ENCODE data around the gene ELF5. TPM values are rescaled to one million over a fixed set of nuclear protein-coding genes. Genes with fewer than 3 reads are reported as not detected.

ELF5 gene
- total RNA-seq, 1 donor from 2014 or later: 2.2 TPM

DNA sequence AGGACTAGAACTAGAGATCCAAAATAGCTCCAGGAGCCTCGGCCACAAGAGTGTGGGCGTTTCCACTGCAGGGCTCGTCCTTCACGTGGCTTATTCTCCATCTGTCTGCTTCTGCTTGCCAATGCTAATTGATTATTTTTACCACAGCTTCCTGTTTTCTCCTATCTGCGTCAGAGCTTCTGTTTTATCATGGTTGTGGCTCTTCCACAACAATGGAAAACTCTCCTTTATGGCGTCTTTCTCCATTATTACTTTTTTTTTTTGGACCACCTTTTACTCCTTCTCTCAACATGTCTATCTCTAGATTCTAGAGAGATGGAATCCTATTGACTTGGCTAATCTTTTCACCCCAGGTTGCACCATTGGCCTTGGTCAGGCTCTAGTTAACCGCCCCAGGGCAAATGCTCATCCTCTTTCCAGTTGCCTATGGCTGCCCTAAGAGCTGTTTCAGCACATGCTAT is 49.0 kb downstream of the ELF5 start:
- Mint-ChIP-seq H3K4me1 (no peaks in the 10 kb centered on the region), H3K4me3 (no peak overlapping the region), H3K27me3 (ENCODE audit: low read depth) (no peaks in the 10 kb centered on the region), H3K36me3 (peaks cover 67% of the 10 kb centered on the region), H3K9me3 (peaks cover 30% of the 10 kb centered on the region), H3K27ac (no peak overlapping the region)
- no peak for DNase-seq (ENCODE audit: low spot score in 2 of 2, unreplicated experiment in 2 of 2)
- TF ChIP-seq, protein P1, sequence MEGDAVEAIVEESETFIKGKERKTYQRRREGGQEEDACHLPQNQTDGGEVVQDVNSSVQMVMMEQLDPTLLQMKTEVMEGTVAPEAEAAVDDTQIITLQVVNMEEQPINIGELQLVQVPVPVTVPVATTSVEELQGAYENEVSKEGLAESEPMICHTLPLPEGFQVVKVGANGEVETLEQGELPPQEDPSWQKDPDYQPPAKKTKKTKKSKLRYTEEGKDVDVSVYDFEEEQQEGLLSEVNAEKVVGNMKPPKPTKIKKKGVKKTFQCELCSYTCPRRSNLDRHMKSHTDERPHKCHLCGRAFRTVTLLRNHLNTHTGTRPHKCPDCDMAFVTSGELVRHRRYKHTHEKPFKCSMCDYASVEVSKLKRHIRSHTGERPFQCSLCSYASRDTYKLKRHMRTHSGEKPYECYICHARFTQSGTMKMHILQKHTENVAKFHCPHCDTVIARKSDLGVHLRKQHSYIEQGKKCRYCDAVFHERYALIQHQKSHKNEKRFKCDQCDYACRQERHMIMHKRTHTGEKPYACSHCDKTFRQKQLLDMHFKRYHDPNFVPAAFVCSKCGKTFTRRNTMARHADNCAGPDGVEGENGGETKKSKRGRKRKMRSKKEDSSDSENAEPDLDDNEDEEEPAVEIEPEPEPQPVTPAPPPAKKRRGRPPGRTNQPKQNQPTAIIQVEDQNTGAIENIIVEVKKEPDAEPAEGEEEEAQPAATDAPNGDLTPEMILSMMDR (IDR thresholded peaks at IDR 0.05; ENCODE audit: unreplicated experiment): no peak

DNA sequence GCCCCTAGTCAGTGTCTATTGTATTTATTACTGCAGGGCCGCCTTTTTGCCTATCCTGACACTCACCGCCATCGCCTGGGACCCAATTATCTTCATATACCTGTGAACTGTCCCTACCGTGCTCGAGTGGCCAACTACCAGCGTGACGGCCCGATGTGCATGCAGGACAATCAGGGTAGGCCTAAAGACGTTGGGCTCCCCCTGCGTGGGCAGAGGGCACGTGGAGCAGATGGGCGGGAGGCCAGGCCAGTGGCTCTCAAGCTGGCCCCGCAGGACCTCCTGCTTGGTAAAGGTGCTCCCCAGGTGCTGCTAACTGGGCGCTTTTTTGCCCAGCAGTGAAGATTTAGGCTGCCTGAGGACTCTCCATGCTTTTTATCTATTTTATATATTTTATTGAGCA is 52.4 kb downstream of the ELF5 start:
- peaks cover 13% of the 10 kb centered on the region for H3K9me3 Mint-ChIP-seq
- H3K36me3 Mint-ChIP-seq: peaks cover 60% of the 10 kb centered on the region
- no peak overlapping the region for H3K4me3 Mint-ChIP-seq
- H3K4me1 Mint-ChIP-seq: no peaks in the 10 kb centered on the region
- no peaks in the 10 kb centered on the region for H3K27me3 Mint-ChIP-seq (ENCODE audit: low read depth)
- H3K27ac Mint-ChIP-seq: no peak overlapping the region
- no peak for DNase-seq (ENCODE audit: low spot score in 2 of 2, unreplicated experiment in 2 of 2)
- TF ChIP-seq, protein P1 (IDR thresholded peaks at IDR 0.05; ENCODE audit: unreplicated experiment): no peak

DNA sequence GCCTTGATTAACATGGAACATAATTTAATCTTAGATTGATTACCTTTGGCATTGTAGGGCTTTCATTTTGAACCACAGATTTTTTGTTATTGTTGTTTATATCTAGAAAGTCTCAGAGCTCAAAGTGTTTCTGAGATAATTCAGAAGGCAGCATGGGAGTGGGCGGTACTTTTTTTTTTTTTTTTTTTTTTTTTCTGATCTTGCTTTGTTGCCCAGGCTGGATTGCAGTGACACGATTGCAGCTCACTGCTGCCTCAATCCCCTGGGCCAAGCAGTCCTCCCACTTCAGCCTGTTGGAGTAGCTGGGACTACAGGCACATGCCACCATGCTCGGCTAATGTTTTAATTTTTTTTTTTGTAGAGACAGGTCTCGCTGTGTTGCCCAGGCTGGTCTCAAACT is 53.3 kb downstream of the ELF5 start:
- no peaks in the 10 kb centered on the region for H3K27me3 Mint-ChIP-seq (ENCODE audit: low read depth)
- peaks cover 5% of the 10 kb centered on the region for H3K9me3 Mint-ChIP-seq
- peaks cover 56% of the 10 kb centered on the region for H3K36me3 Mint-ChIP-seq
- TF ChIP-seq, protein P1 (IDR thresholded peaks at IDR 0.05; ENCODE audit: unreplicated experiment): no peak
- DNase-seq (ENCODE audit: low spot score in 2 of 2, unreplicated experiment in 2 of 2): no peak
- H3K4me1 Mint-ChIP-seq: no peaks in the 10 kb centered on the region
- H3K27ac Mint-ChIP-seq: no peak overlapping the region
- H3K4me3 Mint-ChIP-seq: no peak overlapping the region

DNA sequence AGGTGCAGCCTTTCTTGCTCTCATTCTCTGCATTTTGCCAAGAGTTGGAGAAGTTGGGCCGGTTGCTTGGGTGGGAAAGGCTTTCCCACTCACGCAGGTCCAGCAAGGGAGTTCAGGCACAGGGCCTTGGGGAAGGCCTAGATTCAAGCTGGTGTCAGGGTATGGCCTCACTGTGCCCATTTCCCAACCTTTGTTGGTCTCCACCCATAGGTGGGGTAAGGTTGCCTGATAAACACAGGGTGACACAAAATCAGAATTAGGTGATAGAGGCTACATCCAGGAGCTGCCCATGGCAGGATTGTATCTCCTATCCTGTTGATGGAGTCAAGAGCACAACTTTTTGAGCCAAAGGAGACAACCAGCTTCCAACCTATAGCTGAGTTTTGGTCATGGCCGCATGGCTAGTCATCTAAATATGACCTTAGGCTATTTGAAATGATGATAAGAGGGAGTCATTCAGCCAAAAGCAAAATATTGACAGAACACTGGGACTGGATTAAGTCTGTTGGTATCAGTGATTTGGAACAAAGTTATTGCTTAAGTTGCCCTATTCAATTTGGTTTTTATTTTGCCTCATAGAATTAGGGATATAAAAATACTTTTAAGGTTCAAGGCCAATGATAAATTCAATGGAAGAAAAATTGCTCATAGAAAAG is 54.0 kb downstream of the ELF5 start:
- Mint-ChIP-seq H3K4me1 (no peaks in the 10 kb centered on the region), H3K36me3 (peaks cover 55% of the 10 kb centered on the region), H3K27me3 (ENCODE audit: low read depth) (no peaks in the 10 kb centered on the region), H3K27ac (no peak overlapping the region), H3K9me3 (peaks cover 2% of the 10 kb centered on the region), H3K4me3 (no peak overlapping the region)
- DNase-seq (ENCODE audit: low spot score in 2 of 2, unreplicated experiment in 2 of 2): no peak
- TF ChIP-seq, protein P1 (IDR thresholded peaks at IDR 0.05; ENCODE audit: unreplicated experiment): no peak

DNA sequence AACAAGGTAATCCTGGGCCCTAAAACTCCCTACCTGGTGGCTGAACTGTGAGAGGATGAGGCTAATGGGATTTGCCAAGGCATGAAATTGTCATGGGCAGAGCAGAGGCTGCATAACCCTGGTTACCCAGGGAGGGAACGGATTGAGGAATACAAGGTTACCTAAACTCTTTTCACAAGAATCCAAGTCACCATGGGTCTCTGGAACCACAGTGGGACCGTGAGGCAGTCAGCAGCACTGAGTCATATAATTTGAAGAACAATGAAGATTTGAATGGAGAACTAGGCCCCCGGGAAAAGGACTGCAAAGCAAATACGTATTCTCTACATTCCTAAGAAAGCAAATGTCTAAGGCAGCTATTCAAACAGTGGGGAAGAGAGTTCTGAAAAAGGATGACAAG is 55.1 kb downstream of the ELF5 start:
- Mint-ChIP-seq H3K4me3 (no peak overlapping the region), H3K9me3 (no peaks in the 10 kb centered on the region), H3K4me1 (no peaks in the 10 kb centered on the region), H3K27ac (no peak overlapping the region), H3K27me3 (ENCODE audit: low read depth) (no peaks in the 10 kb centered on the region), H3K36me3 (peaks cover 43% of the 10 kb centered on the region)
- DNase-seq (ENCODE audit: low spot score in 2 of 2, unreplicated experiment in 2 of 2): no peak
- TF ChIP-seq, protein P1 (IDR thresholded peaks at IDR 0.05; ENCODE audit: unreplicated experiment): no peak

All from mesothelial cell of epicardium (in vitro differentiated cells).